MM.1S (cell line): ENCODE measurements around the gene BRINP3.

ENCODE experiments used
- EZH2 ChIP-seq: fragments of 300-600 bp; sonication (generic); optimal IDR thresholded peaks from 2 replicates; pipeline ENCODE3; 2017; ENCODE audit warnings: low read depth, mild to moderate bottlenecking, antibody characterized with exemption, low read length, mixed read lengths
- TF ChIP-seq, protein P1 (sequence below): fragments of 300-600 bp; sonication (generic); IDR thresholded peaks from 2 replicates; pipeline ENCODE4 v1.5.1; 2016; ENCODE audit warnings: antibody characterized with exemption, low read length, mixed read lengths

- TF ChIP-seq, protein P1, sequence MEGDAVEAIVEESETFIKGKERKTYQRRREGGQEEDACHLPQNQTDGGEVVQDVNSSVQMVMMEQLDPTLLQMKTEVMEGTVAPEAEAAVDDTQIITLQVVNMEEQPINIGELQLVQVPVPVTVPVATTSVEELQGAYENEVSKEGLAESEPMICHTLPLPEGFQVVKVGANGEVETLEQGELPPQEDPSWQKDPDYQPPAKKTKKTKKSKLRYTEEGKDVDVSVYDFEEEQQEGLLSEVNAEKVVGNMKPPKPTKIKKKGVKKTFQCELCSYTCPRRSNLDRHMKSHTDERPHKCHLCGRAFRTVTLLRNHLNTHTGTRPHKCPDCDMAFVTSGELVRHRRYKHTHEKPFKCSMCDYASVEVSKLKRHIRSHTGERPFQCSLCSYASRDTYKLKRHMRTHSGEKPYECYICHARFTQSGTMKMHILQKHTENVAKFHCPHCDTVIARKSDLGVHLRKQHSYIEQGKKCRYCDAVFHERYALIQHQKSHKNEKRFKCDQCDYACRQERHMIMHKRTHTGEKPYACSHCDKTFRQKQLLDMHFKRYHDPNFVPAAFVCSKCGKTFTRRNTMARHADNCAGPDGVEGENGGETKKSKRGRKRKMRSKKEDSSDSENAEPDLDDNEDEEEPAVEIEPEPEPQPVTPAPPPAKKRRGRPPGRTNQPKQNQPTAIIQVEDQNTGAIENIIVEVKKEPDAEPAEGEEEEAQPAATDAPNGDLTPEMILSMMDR, result no peak
- no peak for TF ChIP-seq EZH2
These were observed 154.1 kb downstream of the BRINP3 start for GRCh38 chr1:190323530-190323929.
